ENCODE results near the gene GRK1. TPM values are rescaled to one million over a fixed set of nuclear protein-coding genes. Genes with fewer than 3 reads are reported as not detected.

The GRK1 gene
- polyA plus RNA-seq, 1 experiment: not detected

DNA sequence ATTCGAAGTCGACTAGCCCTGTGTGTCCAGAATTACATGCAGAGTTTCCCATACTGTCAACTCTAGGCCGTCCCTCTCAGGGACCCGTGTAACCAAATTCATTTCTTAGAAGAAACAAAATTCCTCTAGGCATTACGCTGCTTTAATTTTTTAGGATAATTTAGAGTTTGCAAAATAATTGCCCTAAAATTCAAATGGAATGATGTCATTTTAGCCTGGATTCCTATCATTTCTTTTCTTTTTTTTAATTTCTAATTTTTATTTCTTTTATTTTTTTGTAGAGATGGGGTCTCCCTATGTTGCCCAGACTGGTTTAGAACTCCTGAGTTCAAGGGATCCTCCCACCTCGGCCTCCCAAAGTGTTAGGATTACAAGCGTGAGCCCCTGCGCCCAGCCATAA lies 7.7 kb upstream of the GRK1 start:
- no peak for DNase-seq (ENCODE audit: low read depth, low spot score)
- POLR2A ChIA-PET: no interaction called here
- no peak for TF ChIP-seq CTCF (IDR thresholded peaks at IDR 0.05; ENCODE audit: low read depth, low read length)

GRCh38 chr13:113660066-113660465 lies 7.0 kb upstream of the GRK1 start:
- no peak for DNase-seq (ENCODE audit: low read depth, low spot score)
- H3K27me3 ChIP-seq (ENCODE audit: control insufficient read depth, insufficient read depth, low read length): peaks cover 6% of the 10 kb centered on the region
- CTCF ChIA-PET: no interaction called here
- peaks cover 3% of the 10 kb centered on the region for H3K9me3 ChIP-seq (ENCODE audit: control insufficient read depth, insufficient read depth, low read length)
- no peak overlapping the region for H3K4me3 ChIP-seq (ENCODE audit: low read depth, low read length)
- H3K27ac ChIP-seq (ENCODE audit: low read depth, low read length): no peak overlapping the region
- POLR2A ChIA-PET: no interaction called here
- no peak for TF ChIP-seq CTCF (IDR thresholded peaks at IDR 0.05; ENCODE audit: low read depth, low read length)

More for the DNA sequence above, 7.7 kb upstream of the GRK1 start:
- Histone ChIP-seq H3K4me3 (ENCODE audit: low read depth, low read length) (no peak overlapping the region), H3K27me3 (ENCODE audit: control insufficient read depth, insufficient read depth, low read length) (peaks cover 4% of the 10 kb centered on the region), H3K9me3 (ENCODE audit: control insufficient read depth, insufficient read depth, low read length) (peaks cover 3% of the 10 kb centered on the region), H3K27ac (ENCODE audit: low read depth, low read length) (no peak overlapping the region)
- CTCF ChIA-PET: no interaction called here

DNA sequence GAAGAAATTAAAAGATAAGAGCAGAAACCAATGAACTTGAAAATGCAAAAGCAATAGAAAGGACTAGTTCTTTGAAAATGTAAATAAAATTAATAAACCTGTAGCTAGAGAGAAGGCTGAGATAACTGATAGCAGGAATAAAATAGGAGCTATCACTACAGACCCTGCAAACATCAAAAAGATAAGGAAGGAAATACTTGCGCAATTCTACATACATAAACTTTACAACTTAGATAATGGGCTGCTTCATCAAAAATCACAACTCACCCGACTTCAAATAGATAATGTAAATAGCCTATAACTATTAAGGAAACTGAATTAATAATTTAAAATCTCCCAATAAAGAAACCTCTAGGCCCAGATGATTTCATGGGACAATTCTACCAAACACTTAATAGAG lies 5.5 kb upstream of the GRK1 start:
- Histone ChIP-seq H3K4me3 (ENCODE audit: low read depth, low read length) (no peak overlapping the region), H3K27ac (ENCODE audit: low read depth, low read length) (no peak overlapping the region), H3K27me3 (ENCODE audit: control insufficient read depth, insufficient read depth, low read length) (peaks cover 6% of the 10 kb centered on the region), H3K9me3 (ENCODE audit: control insufficient read depth, insufficient read depth, low read length) (peaks cover 12% of the 10 kb centered on the region)
- ChIA-PET POLR2A (no interaction called here), CTCF (no interaction called here)
- TF ChIP-seq CTCF (IDR thresholded peaks at IDR 0.05; ENCODE audit: low read depth, low read length): no peak
- no peak for DNase-seq (ENCODE audit: low read depth, low spot score)

- H3K27ac ChIP-seq (ENCODE audit: low read depth, low read length): no peak overlapping the region
- TF ChIP-seq CTCF (IDR thresholded peaks at IDR 0.05; ENCODE audit: low read depth, low read length): no peak
- no peak for DNase-seq (ENCODE audit: low read depth, low spot score)
- H3K27me3 ChIP-seq (ENCODE audit: control insufficient read depth, insufficient read depth, low read length): peaks cover 6% of the 10 kb centered on the region
- POLR2A ChIA-PET: no interaction called here
- H3K9me3 ChIP-seq (ENCODE audit: control insufficient read depth, insufficient read depth, low read length): peaks cover 12% of the 10 kb centered on the region
- CTCF ChIA-PET: no interaction called here
- H3K4me3 ChIP-seq (ENCODE audit: low read depth, low read length): no peak overlapping the region
These were observed 3.1 kb upstream of the GRK1 start for GRCh38 chr13:113663934-113664333.

- no peak for DNase-seq (ENCODE audit: low read depth, low spot score)
- Histone ChIP-seq H3K4me3 (ENCODE audit: low read depth, low read length) (no peak overlapping the region), H3K9me3 (ENCODE audit: control insufficient read depth, insufficient read depth, low read length) (peaks cover 11% of the 10 kb centered on the region), H3K27ac (ENCODE audit: low read depth, low read length) (no peak overlapping the region), H3K27me3 (ENCODE audit: control insufficient read depth, insufficient read depth, low read length) (peaks cover 4% of the 10 kb centered on the region)
- CTCF ChIA-PET: no interaction called here
- TF ChIP-seq CTCF (IDR thresholded peaks at IDR 0.05; ENCODE audit: low read depth, low read length): no peak
- POLR2A ChIA-PET: interaction anchor here (0.6 kb wide), 1 partner anchor 446 kb away, joined by 3 read pairs; no protein-coding TSS in a partner anchor
These were observed 2.0 kb upstream of the GRK1 start for GRCh38 chr13:113664751-113665596.

Data from AG04450 (cell line).